Activated T-cell treated with anti-CD3 and anti-CD28 coated beads, Interleukin-2, amount 50 U/mL, for 72 hours (primary cell): ENCODE measurements around the gene CCDC148. TPM values are rescaled to one million over a fixed set of nuclear protein-coding genes. Genes with fewer than 3 reads are reported as not detected.
A peak's percentile ranks its signal among the peaks of the same experiment; 100 is the strongest.

ENCODE experiments used
- ATAC-seq, 2 donors: fragments of 150-1000 bp; cut with Tn5 transposase; replicated peaks in 1 of 2; 2 replicates each; pipeline ENCODE4 v1.10.0; 2021; ENCODE audit warnings: moderate library complexity in 2 of 2, mild to moderate bottlenecking in 1 of 2
- DNase-seq, 2 donors: peaks; one replicate each; pipeline ENCODE4 v3.0.0; 2021 to 2022; ENCODE audit warnings: mixed read lengths in 1 of 2
- H3K27ac Mint-ChIP-seq: one replicate; pipeline ENCODE4 v1.8.0; 2022; ENCODE audit warnings: mild to moderate bottlenecking, moderate library complexity, mixed read lengths
- H3K27me3 Mint-ChIP-seq: one replicate; pipeline ENCODE4 v1.8.0; 2022; ENCODE audit warnings: low read depth, mixed read lengths
- H3K36me3 Mint-ChIP-seq, 2 donors: one replicate each; pipeline ENCODE4 v1.8.0; 2022; ENCODE audit warnings: mixed read lengths in 2 of 2, mild to moderate bottlenecking in 1 of 2; ENCODE audit not compliant: insufficient read depth in 2 of 2
- H3K4me1 Mint-ChIP-seq: one replicate; pipeline ENCODE4 v1.8.0; 2022; ENCODE audit warnings: low read depth, mixed read lengths
- H3K4me3 Mint-ChIP-seq, 2 donors: one replicate each; pipeline ENCODE4 v1.8.0; 2022; ENCODE audit warnings: mild to moderate bottlenecking in 2 of 2, mixed read lengths in 2 of 2, moderate library complexity in 2 of 2
- H3K9me3 Mint-ChIP-seq, 2 donors: one replicate each; pipeline ENCODE4 v1.8.0; 2022; ENCODE audit warnings: mixed read lengths in 2 of 2
- total RNA-seq, 2 donors: library from RNA; stranded (reverse); gene quantifications; one replicate each; pipeline ENCODE4 v1.2.3, GENCODE V29; 2022

CCDC148 gene
- total RNA-seq, 2 donors from 2014 or later = 0.14 TPM; not detected in 1

GRCh38 chr2:158174956-158175355 lies 281.6 kb downstream of the CCDC148 start:
- H3K27ac Mint-ChIP-seq = no peak overlapping the region
- no peak overlapping the region for H3K4me3 Mint-ChIP-seq
- H3K9me3 Mint-ChIP-seq = no peaks in the 10 kb centered on the region
- ATAC-seq (no peak), DNase-seq (no peak)
- no peaks in the 10 kb centered on the region for H3K4me1 Mint-ChIP-seq
- H3K36me3 Mint-ChIP-seq = no peaks in the 10 kb centered on the region
- peaks cover 27% of the 10 kb centered on the region for H3K27me3 Mint-ChIP-seq

- ATAC-seq (peak in 1 of 2 donors; percentile 56), DNase-seq (no peak)
- Mint-ChIP-seq H3K27ac (no peak overlapping the region), H3K4me1 (no peaks in the 10 kb centered on the region), H3K36me3 (no peaks in the 10 kb centered on the region), H3K4me3 (no peak overlapping the region), H3K9me3 (no peaks in the 10 kb centered on the region), H3K27me3 (peaks cover 28% of the 10 kb centered on the region)
These were observed 282.1 kb downstream of the CCDC148 start for GRCh38 chr2:158174495-158174894.

- no peak overlapping the region for H3K4me3 Mint-ChIP-seq
- DNase-seq = no peak
- ATAC-seq = no peak
- no peaks in the 10 kb centered on the region for H3K36me3 Mint-ChIP-seq
- H3K27ac Mint-ChIP-seq = no peak overlapping the region
- no peaks in the 10 kb centered on the region for H3K9me3 Mint-ChIP-seq
- peaks cover 12% of the 10 kb centered on the region for H3K27me3 Mint-ChIP-seq
- H3K4me1 Mint-ChIP-seq = no peaks in the 10 kb centered on the region
These were observed 283.8 kb downstream of the CCDC148 start for GRCh38 chr2:158172719-158173118.

GRCh38 chr2:158154596-158154995 lies 302.0 kb downstream of the CCDC148 start:
- H3K27me3 Mint-ChIP-seq = peaks cover 6% of the 10 kb centered on the region

GRCh38 chr2:158153270-158154015 lies 303.1 kb downstream of the CCDC148 start:
- Mint-ChIP-seq H3K27me3 (no peaks in the 10 kb centered on the region), H3K4me3 (no peak overlapping the region), H3K27ac (no peak overlapping the region), H3K4me1 (no peaks in the 10 kb centered on the region), H3K36me3 (no peaks in the 10 kb centered on the region), H3K9me3 (no peaks in the 10 kb centered on the region)
- no peak for ATAC-seq
- no peak for DNase-seq

More at GRCh38 chr2:158154596-158154995, 302.0 kb downstream of the CCDC148 start:
- no peak for DNase-seq
- Mint-ChIP-seq H3K4me3 (no peak overlapping the region), H3K36me3 (no peaks in the 10 kb centered on the region), H3K27ac (no peak overlapping the region), H3K4me1 (no peaks in the 10 kb centered on the region), H3K9me3 (no peaks in the 10 kb centered on the region)
- no peak for ATAC-seq

- H3K27ac Mint-ChIP-seq = no peak overlapping the region
- DNase-seq (no peak), ATAC-seq (no peak)
- peaks cover 0 to 3% of the 10 kb centered on the region in 2 donors for H3K36me3 Mint-ChIP-seq
- peaks cover 0 to 9% of the 10 kb centered on the region in 2 donors for H3K9me3 Mint-ChIP-seq
- peaks cover 9% of the 10 kb centered on the region for H3K27me3 Mint-ChIP-seq
- H3K4me1 Mint-ChIP-seq = no peaks in the 10 kb centered on the region
- H3K4me3 Mint-ChIP-seq = no peak overlapping the region
These were observed 311.5 kb downstream of the CCDC148 start for GRCh38 chr2:158144914-158145625.

- peaks cover 0 to 9% of the 10 kb centered on the region in 2 donors for H3K9me3 Mint-ChIP-seq
- peaks cover 9% of the 10 kb centered on the region for H3K27me3 Mint-ChIP-seq
- H3K4me1 Mint-ChIP-seq = no peaks in the 10 kb centered on the region
- no peak for DNase-seq
- no peak overlapping the region for H3K4me3 Mint-ChIP-seq
- peaks cover 0 to 3% of the 10 kb centered on the region in 2 donors for H3K36me3 Mint-ChIP-seq
- H3K27ac Mint-ChIP-seq = no peak overlapping the region
- ATAC-seq = no peak
These were observed 312.7 kb downstream of the CCDC148 start for GRCh38 chr2:158143703-158144360.

- Mint-ChIP-seq H3K27me3 (peaks cover 15% of the 10 kb centered on the region), H3K4me1 (no peaks in the 10 kb centered on the region), H3K9me3 (peaks cover 0 to 7% of the 10 kb centered on the region in 2 donors), H3K36me3 (peaks cover 0 to 3% of the 10 kb centered on the region in 2 donors), H3K27ac (no peak overlapping the region), H3K4me3 (no peak overlapping the region)
- ATAC-seq (no peak), DNase-seq (no peak)
These were observed 313.8 kb downstream of the CCDC148 start for GRCh38 chr2:158142568-158143332.

GRCh38 chr2:158142165-158142564 lies 314.4 kb downstream of the CCDC148 start:
- no peak overlapping the region for H3K4me3 Mint-ChIP-seq
- no peak overlapping the region for H3K27ac Mint-ChIP-seq
- peaks cover 0 to 3% of the 10 kb centered on the region in 2 donors for H3K36me3 Mint-ChIP-seq
- peaks cover 0 to 7% of the 10 kb centered on the region in 2 donors for H3K9me3 Mint-ChIP-seq
- ATAC-seq (no peak), DNase-seq (no peak)
- H3K27me3 Mint-ChIP-seq = peaks cover 21% of the 10 kb centered on the region
- H3K4me1 Mint-ChIP-seq = no peaks in the 10 kb centered on the region

- Mint-ChIP-seq H3K9me3 (peaks cover 0 to under 1% of the 10 kb centered on the region in 2 donors), H3K36me3 (no peaks in the 10 kb centered on the region), H3K27me3 (peaks cover 23% of the 10 kb centered on the region), H3K4me1 (no peaks in the 10 kb centered on the region), H3K27ac (no peak overlapping the region), H3K4me3 (no peak overlapping the region)
- ATAC-seq (no peak), DNase-seq (no peak)
These were observed 316.4 kb downstream of the CCDC148 start for GRCh38 chr2:158140201-158140600.

- peaks cover 23% of the 10 kb centered on the region for H3K27me3 Mint-ChIP-seq
- no peak for DNase-seq
- no peaks in the 10 kb centered on the region for H3K9me3 Mint-ChIP-seq
- no peaks in the 10 kb centered on the region for H3K36me3 Mint-ChIP-seq
- no peak overlapping the region for H3K4me3 Mint-ChIP-seq
- H3K4me1 Mint-ChIP-seq = no peaks in the 10 kb centered on the region
- ATAC-seq = no peak
- no peak overlapping the region for H3K27ac Mint-ChIP-seq
These were observed 318.3 kb downstream of the CCDC148 start for GRCh38 chr2:158138255-158138654.

- Mint-ChIP-seq H3K4me1 (no peaks in the 10 kb centered on the region), H3K9me3 (no peaks in the 10 kb centered on the region), H3K4me3 (no peak overlapping the region), H3K27me3 (peaks cover 20% of the 10 kb centered on the region), H3K27ac (no peak overlapping the region), H3K36me3 (no peaks in the 10 kb centered on the region)
- ATAC-seq = no peak
- DNase-seq = no peak
These were observed 321.5 kb downstream of the CCDC148 start for GRCh38 chr2:158135096-158135495.
